Measurements from ENCODE around the gene MRPS5. TPM values are rescaled to one million over a fixed set of nuclear protein-coding genes. Genes with fewer than 3 reads are reported as not detected.

Gene MRPS5
- 10 to 100 TPM; 67.4 to 67.5 TPM for total RNA-seq

GRCh38 chr2:95121407-95122196 is at the start of gene MRPS5:
Gene MRPS5 (minus strand): TSS chr2:95121808. CDS start chr2:95121791, 17 bp downstream.

DNA sequence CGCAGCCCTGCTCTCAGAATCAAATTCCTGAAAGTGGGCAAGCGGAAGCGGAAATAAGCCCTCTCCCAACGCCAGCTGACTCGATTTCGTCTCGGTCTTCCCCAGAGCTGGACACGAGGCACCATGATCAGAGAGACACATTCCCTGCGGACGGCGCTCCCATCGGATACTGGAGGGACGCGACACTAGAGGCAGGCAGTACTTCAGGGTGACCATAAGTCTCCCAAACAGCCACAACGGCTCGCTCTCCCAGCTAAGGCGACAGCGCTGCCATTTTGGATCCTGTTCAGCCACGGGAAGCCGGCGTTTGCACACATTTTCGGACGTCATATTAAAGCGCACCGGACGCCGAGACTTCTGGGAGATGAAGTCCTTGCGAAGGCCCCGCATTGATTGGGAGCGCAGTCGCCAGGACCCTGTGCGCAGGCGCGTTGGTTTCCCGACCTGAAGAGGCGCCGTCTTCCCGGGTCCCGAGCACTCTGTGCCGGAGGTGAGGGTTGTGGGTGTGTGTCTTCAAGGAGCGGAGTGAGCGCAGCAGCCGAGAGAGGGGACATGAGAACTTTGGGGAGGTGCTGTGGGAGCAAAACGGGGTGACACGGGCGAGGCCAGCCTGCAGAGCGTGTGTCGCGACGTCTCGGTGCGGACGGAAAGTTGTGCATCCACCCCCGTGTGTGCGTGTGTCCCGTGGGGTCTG is 43.9 kb upstream of the MRPS5 start, which contains the start of gene ZNF2:
TSS of gene ZNF2 (plus strand) at position 439 of the 694 bp plus-strand sequence. CDS start 10,418 bp downstream, outside the sequence.

DNA sequence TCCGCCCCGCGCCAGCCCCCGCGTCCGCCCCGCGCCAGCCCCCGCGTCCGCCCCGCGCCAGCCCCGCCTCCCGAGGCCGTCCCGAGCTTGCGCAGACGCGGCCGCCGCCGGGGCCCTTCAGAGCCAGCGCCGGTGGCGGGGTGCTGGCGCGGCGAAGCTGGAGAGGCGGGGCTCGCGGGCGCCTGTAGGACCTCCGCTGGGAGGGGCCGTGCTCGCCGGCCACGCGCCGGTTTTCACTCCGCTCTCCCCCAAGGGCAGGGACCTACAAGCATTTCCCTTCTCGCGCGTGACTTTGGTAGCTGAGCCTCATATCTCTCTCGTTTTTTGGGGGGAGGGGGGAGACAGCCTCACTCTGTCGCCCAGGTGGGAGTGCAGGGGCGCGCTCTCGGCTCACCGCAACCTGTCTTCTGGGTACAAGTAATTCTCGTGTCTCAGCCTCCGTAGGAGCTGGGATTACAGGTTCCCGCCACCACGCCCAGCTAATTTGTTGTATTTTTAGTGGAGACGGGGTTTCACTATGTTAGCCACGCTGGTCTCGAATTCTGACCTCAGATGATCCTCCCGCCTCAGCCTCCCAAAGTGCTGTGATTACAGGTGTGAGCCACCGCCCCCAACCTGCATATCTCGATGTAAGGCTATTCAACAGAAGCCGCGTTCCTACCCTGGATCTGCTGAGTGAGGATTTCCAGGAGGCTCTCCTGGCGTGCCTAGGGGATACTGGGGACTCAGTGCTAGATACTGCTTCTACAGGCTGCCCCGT is 38.3 kb upstream of the MRPS5 start, which contains the start of gene ZNF514:
TSS of gene ZNF514 (minus strand) at position 159 of the 760 bp plus-strand sequence. CDS start 6,595 bp downstream, outside the sequence.

Other genes with a start within 250 kb of the MRPS5 start
- 100 to 1,000 TPM; 354 to 366 TPM for gene MAL, start 96.1 kb downstream of the MRPS5 start, total RNA-seq
- 10 to 100 TPM; 19.5 to 20.5 TPM for gene ZNF514, start 38.0 kb upstream of the MRPS5 start, total RNA-seq
- gene ZNF2, start 44.0 kb upstream of the MRPS5 start, total RNA-seq: 1 to 10 TPM; 3.4 to 4.9 TPM
- 1 to 10 TPM; 3.3 to 3.5 TPM for gene ZNF892, start 85.7 kb upstream of the MRPS5 start, total RNA-seq
- under 1 TPM; 0.07 to 0.40 TPM for gene PROM2, start 152.6 kb upstream of the MRPS5 start, total RNA-seq
- not detected for gene KCNIP3, start 175.5 kb upstream of the MRPS5 start, total RNA-seq